Prostate gland (tissue), 2 donors: ENCODE data around the gene VSIR. TPM values are rescaled to one million over a fixed set of nuclear protein-coding genes. Genes with fewer than 3 reads are reported as not detected.

ENCODE experiments used
- DNase-seq: peaks from one replicate; pipeline ENCODE4 v3.0.0-alpha.2; 2019; ENCODE audit warnings: low spot score
- H3K27ac ChIP-seq, 2 donors: fragments of 200-600 bp; sonication (generic); 2 replicates each; pipeline ENCODE4 v1.5.1; 2017 to 2019
- H3K27me3 ChIP-seq: fragments of 200-600 bp; sonication (generic); replicated peaks from 2 replicates; pipeline ENCODE4 v1.5.1; 2019; ENCODE audit not compliant: insufficient read depth
- H3K36me3 ChIP-seq, 2 donors: fragments of 200-600 bp; sonication (generic); 1 replicate in 1 of 2; 2 replicates in 1 of 2; pipeline versions ENCODE4 v1.5.1 to v1.8.1; 2017 to 2019
- H3K4me1 ChIP-seq: fragments of 200-600 bp; sonication (generic); replicated peaks from 2 replicates; pipeline ENCODE4 v1.5.1; 2019
- H3K4me3 ChIP-seq, 2 donors: fragments of 200-600 bp; sonication (generic); 2 replicates each; pipeline ENCODE4 v1.5.1; 2017 to 2019
- H3K9me3 ChIP-seq: fragments of 200-600 bp; sonication (generic); 2 replicates; pipeline ENCODE4 v1.5.1; 2017
- POLR2A ChIP-seq: fragments of 450-650 bp; IDR thresholded peaks from one replicate; pipeline ENCODE4 v1.6.1; 2016; ENCODE audit warnings: antibody characterized with exemption, mild to moderate bottlenecking
- POLR2AphosphoS5 ChIP-seq: sonication (generic); formaldehyde crosslinking; IDR thresholded peaks from one replicate; pipeline ENCODE4 v1.6.1; 2017; ENCODE audit warnings: antibody characterized with exemption
- WGBS: methylation state at CpG from one replicate; pipeline ENCODE4 v1.1.5; 2018; 5-methylcytosine and 5-hydroxymethylcytosine counted together
- intact Hi-C: fragments of 100-400 bp; cut with DNase I; formaldehyde crosslinking; loops from one replicate; pipeline ENCODE4 v1.14.2; 2022
- total RNA-seq, 2 donors: library from RNA; depleted of rRNA; stranded (reverse); fragments of >200 nt; gene quantifications; one replicate each; pipeline ENCODE4 v1.1.0, GENCODE V29; 2016
- TF ChIP-seq, protein P1 (sequence below), 4 experiments: fragments of 200-600 bp in 2 of 4; fragments of 450-650 bp in 2 of 4; sonication (generic) in 2 of 4; IDR thresholded peaks; 1 replicate in 3 of 4; 2 replicates in 1 of 4; pipeline ENCODE4 v1.5.1; 2016 to 2019; ENCODE audit warnings: antibody characterized with exemption in 4 of 4, mild to moderate bottlenecking in 2 of 4, moderate library complexity in 2 of 4

The VSIR gene
- total RNA-seq, 2 donors from 2014 or later, result 23.1 to 40.2 TPM

DNA sequence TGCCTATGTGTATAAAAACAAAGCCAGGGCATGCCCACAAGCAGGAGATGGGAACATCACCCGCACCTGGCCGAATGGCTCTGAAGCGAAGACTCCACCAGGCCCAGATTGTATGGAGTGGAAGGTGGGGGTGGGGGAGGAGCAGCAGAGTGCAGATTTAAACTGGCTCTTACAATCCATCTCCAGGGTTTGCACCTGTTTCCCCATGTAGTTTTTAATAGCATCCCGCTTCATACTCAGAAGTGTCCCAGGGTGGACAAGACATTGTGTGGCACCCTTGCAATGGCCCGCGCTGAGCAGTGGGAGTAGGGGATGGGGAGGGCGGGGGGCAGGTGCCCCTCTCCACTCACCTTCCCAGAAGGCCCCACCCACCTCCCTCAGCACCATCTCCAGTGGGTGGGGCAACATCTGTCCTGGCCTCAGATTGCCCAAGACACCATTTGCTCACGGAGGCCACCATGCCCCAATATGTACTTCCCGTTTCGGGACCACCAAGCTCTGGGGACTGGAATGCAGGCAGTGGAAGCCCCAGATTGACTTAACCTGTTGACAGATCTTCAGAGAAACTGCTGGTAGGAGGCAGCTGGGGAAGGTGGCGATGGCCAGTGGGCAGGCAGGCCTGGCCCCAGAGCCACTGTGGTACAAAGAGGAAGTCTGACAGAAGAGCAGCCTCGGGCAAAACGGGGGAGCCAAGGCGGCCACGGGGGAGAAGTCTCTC lies 23.0 kb downstream of the VSIR start:
- Histone ChIP-seq H3K36me3 (no peaks in the 10 kb centered on the region), H3K9me3 (no peaks in the 10 kb centered on the region), H3K4me1 (no peaks in the 10 kb centered on the region), H3K27me3 (no peaks in the 10 kb centered on the region), H3K4me3 (no peak overlapping the region), H3K27ac (no peak overlapping the region)
- TF ChIP-seq, protein P1, sequence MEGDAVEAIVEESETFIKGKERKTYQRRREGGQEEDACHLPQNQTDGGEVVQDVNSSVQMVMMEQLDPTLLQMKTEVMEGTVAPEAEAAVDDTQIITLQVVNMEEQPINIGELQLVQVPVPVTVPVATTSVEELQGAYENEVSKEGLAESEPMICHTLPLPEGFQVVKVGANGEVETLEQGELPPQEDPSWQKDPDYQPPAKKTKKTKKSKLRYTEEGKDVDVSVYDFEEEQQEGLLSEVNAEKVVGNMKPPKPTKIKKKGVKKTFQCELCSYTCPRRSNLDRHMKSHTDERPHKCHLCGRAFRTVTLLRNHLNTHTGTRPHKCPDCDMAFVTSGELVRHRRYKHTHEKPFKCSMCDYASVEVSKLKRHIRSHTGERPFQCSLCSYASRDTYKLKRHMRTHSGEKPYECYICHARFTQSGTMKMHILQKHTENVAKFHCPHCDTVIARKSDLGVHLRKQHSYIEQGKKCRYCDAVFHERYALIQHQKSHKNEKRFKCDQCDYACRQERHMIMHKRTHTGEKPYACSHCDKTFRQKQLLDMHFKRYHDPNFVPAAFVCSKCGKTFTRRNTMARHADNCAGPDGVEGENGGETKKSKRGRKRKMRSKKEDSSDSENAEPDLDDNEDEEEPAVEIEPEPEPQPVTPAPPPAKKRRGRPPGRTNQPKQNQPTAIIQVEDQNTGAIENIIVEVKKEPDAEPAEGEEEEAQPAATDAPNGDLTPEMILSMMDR (IDR thresholded peaks at IDR 0.05), result no peak
- no peak for TF ChIP-seq POLR2AphosphoS5
- TF ChIP-seq POLR2A, result no peak
- 84% methylated on average over 14 of the region's 15 CpGs for whole genome bisulfite sequencing
- intact Hi-C loops, result no loop called here
- no peak for DNase-seq

DNA sequence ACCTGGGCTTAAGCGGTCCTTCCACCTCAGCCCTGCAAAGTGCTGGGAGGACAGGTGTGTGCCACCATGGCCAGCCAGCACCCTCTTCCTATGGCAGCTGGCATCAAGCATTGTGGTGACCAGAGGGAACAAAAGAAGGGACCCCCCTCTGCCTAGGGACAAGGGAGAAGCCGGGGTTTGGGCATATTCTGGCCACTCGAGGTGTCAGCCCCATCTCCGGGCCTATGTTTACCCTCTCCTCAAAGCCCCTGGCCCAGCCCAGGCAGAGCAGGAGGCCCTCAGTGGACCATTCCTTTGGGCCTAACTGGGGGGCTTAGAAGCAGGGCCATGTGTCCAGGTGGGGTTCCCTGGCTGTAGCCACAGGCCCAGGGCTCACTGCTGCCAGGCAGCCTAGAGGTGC lies 23.9 kb downstream of the VSIR start:
- H3K27ac ChIP-seq, result peak overlapping the region; percentile 21 to 57
- TF ChIP-seq POLR2A (no peak), POLR2AphosphoS5 (no peak)
- TF ChIP-seq, protein P1 (IDR thresholded peaks at IDR 0.05), result no peak
- no peaks in the 10 kb centered on the region for H3K9me3 ChIP-seq
- H3K4me1 ChIP-seq, result no peaks in the 10 kb centered on the region
- DNase-seq, result no peak
- intact Hi-C loops, result no loop called here
- WGBS, result 91% methylated on average over 4 of the region's 4 CpGs
- H3K36me3 ChIP-seq, result no peaks in the 10 kb centered on the region
- no peaks in the 10 kb centered on the region for H3K27me3 ChIP-seq
- no peak overlapping the region for H3K4me3 ChIP-seq

DNA sequence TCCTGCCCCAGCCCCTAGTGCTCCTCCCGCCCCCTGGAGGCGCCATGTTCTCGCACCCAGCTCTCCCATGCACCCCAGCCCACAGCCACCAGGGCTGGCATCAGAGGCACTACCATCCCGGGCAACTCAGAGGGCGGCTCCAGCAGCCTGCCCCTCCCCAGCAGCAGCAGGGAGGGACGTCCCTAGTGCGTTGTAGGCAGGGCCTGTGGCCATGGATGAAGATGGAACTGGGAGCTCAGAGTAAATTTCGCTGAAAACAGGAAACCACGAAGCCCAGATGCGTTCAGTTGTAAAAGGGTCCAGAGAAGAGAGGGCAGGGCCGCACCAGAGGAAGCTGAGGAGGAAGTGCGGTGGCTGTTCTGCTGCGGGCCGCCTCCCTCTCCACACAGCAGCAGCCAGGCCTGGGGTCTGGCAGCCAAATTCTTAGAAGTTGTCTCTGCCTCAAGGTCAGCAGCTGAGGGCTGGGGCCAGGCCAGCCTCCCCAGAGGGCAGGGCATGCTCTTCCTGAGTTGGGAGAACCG lies 24.6 kb downstream of the VSIR start:
- 38% methylated on average over 15 of the region's 15 CpGs for WGBS
- Histone ChIP-seq H3K27me3 (no peaks in the 10 kb centered on the region), H3K27ac (peak overlapping the region; percentile 50 to 57), H3K9me3 (no peaks in the 10 kb centered on the region), H3K4me3 (no peak overlapping the region), H3K36me3 (no peaks in the 10 kb centered on the region), H3K4me1 (no peaks in the 10 kb centered on the region)
- TF ChIP-seq POLR2AphosphoS5, result no peak
- TF ChIP-seq POLR2A, result no peak
- TF ChIP-seq, protein P1 (IDR thresholded peaks at IDR 0.05), result no peak
- DNase-seq, result no peak
- intact Hi-C loops, result no loop called here

DNA sequence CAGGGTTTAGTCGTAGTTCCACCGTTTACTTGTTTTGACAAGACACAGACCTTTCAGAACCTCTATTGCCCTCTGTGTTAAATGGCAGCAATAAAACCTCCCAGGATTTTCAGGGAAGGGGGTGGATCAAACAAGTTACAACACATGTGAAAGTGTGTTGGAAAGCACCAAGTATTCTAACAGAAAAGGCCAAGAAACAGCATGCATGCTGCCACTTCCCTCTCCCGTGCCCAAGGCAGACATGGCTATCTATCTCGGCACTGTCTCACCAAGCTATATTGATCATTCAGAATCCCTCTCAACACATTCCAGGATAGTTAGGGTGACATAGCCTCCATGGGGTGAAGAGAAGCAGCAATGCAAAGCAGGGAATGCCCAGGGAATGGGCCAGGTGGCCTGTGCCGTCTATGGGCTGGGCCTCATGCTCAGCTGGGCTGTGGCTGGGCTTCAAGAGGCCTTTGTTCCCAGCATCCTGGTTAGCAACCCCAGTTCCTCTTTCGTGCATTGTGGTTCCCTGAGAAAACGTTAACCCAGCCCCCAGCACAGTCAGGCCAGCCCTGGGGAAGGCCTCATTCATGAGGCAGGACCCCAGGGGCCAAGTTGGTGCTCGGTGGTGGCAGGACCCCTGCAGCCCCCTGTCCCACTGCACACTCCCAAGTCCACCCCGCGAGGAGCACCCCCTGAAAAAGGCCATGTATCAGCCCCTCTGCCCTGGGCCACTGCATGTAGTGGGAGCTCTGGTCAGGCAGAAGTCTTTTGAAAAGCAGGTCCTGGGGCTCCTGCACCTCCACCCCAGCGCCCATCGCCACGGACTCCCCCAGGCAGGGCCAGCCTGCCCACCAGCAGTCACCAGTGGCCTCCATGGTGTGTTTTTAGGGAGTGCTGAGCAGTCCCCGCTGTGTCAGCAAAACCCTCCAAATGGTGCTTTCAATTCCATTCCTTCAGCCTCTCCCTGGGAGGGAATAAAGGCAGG lies 25.5 kb downstream of the VSIR start:
- Histone ChIP-seq H3K27me3 (no peaks in the 10 kb centered on the region), H3K4me1 (no peaks in the 10 kb centered on the region), H3K9me3 (no peaks in the 10 kb centered on the region), H3K27ac (peak overlapping the region; percentile 50 to 57), H3K36me3 (no peaks in the 10 kb centered on the region), H3K4me3 (no peak overlapping the region)
- 53% methylated on average over 14 of the region's 14 CpGs for WGBS
- intact Hi-C loops, result no loop called here
- DNase-seq, result no peak
- TF ChIP-seq, protein P1 (IDR thresholded peaks at IDR 0.05), result no peak
- TF ChIP-seq POLR2AphosphoS5, result peak; percentile 65
